IMR-90 (cell line): ENCODE results near the gene MOSPD3. TPM values are rescaled to one million over a fixed set of nuclear protein-coding genes. Genes with fewer than 3 reads are reported as not detected.
A peak's percentile ranks its signal among the peaks of the same experiment; 100 is the strongest.

ENCODE experiments used
- ATAC-seq: fragments of 200-7000 bp; cut with Tn5 transposase; 2 replicates; pipeline ENCODE4 v1.9.1; 2020; ENCODE audit warnings: low read depth, mild to moderate bottlenecking, moderate library complexity
- BruUV-seq: library from RNA; stranded (reverse); fragments of 400-500 nt; replicated peaks from 2 replicates; lab custom pipeline; 2021; lab: Mats Ljungman, UMichigan
- CTCF ChIA-PET: fragments of 300-600 bp; formaldehyde crosslinking; extraction: SDS; loops from one replicate; lab custom pipeline; 2021; ENCODE audit warnings: antibody characterized with exemption; lab: Yijun Ruan, JAX
- POLR2A ChIA-PET: fragments of 300-600 bp; sonication (Branson Sonifier 250); formaldehyde crosslinking; loops from one replicate; lab custom pipeline; 2022; ENCODE audit warnings: antibody characterized with exemption; ENCODE audit not compliant: unreplicated experiment; lab: Charles Lee
- DNase-seq: peaks from one replicate; pipeline ENCODE4 v3.0.0; 2013
- H2AFZ ChIP-seq: replicated peaks from 2 replicates; pipeline ENCODE3; 2013; ENCODE audit warnings: low read length, mild to moderate bottlenecking; ENCODE audit not compliant: poor library complexity
- H2AK5ac ChIP-seq: 2 replicates; pipeline ENCODE4 v1.6.1; 2013; ENCODE audit warnings: low read depth, low read length, inconsistent platforms
- H2AK9ac ChIP-seq: replicated peaks from 2 replicates; pipeline ENCODE3; 2013; ENCODE audit warnings: mild to moderate bottlenecking, low read depth, low read length, moderate library complexity; ENCODE audit not compliant: poor library complexity
- H2BK120ac ChIP-seq: 2 replicates; pipeline ENCODE4 v1.6.1; 2013; ENCODE audit warnings: low read depth, low read length, inconsistent platforms
- H2BK15ac ChIP-seq: 3 replicates; pipeline ENCODE4 v1.6.1; 2013; ENCODE audit warnings: low read depth, low read length, inconsistent platforms
- H2BK20ac ChIP-seq: 2 replicates; pipeline ENCODE4 v1.6.1; 2013; ENCODE audit warnings: low read depth, mild to moderate bottlenecking, inconsistent platforms, low read length, moderate library complexity
- H2BK5ac ChIP-seq: 2 replicates; pipeline ENCODE4 v1.6.1; 2013; ENCODE audit warnings: mild to moderate bottlenecking, low read depth, low read length, inconsistent platforms; ENCODE audit not compliant: poor library complexity, severe bottlenecking
- H3K14ac ChIP-seq: replicated peaks from 2 replicates; pipeline ENCODE4 v1.6.1; 2013; ENCODE audit warnings: low read depth, low read length, inconsistent platforms
- H3K18ac ChIP-seq: 2 replicates; pipeline ENCODE4 v1.6.1; 2013; ENCODE audit warnings: low read depth, low read length, control low read depth
- H3K23ac ChIP-seq: 2 replicates; pipeline ENCODE4 v1.6.1; 2013; ENCODE audit warnings: low read depth, low read length, inconsistent platforms
- H3K27ac ChIP-seq: 2 replicates; pipeline ENCODE4 v1.5.1; 2013; ENCODE audit warnings: mild to moderate bottlenecking, control low read depth, low read length; ENCODE audit not compliant: insufficient read depth
- H3K27me3 ChIP-seq: 2 replicates; pipeline ENCODE4 v1.6.1; 2013; ENCODE audit warnings: low read length; ENCODE audit not compliant: control insufficient read depth, insufficient read depth
- H3K36me3 ChIP-seq: 2 replicates; pipeline ENCODE4 v1.6.1; 2013; ENCODE audit warnings: low read length, mixed read lengths; ENCODE audit not compliant: control insufficient read depth, insufficient read depth
- H3K4ac ChIP-seq: 2 replicates; pipeline ENCODE4 v1.6.1; 2013; ENCODE audit warnings: low read depth, low read length, inconsistent platforms
- H3K4me1 ChIP-seq: 2 replicates; pipeline ENCODE4 v1.6.1; 2013; ENCODE audit warnings: low read length, mixed read lengths; ENCODE audit not compliant: control insufficient read depth, insufficient read depth
- H3K4me2 ChIP-seq: 2 replicates; pipeline ENCODE4 v1.6.1; 2013; ENCODE audit warnings: low read depth, mild to moderate bottlenecking, control low read depth, low read length, moderate library complexity
- H3K4me3 ChIP-seq: 2 replicates; pipeline ENCODE4 v1.5.1; 2013; ENCODE audit warnings: low read depth, mild to moderate bottlenecking, control low read depth, low read length, moderate library complexity; ENCODE audit not compliant: insufficient read depth
- H3K56ac ChIP-seq: 2 replicates; pipeline ENCODE4 v1.6.1; 2013; ENCODE audit warnings: low read length, inconsistent platforms; ENCODE audit not compliant: insufficient read depth; ENCODE audit errors: extremely low read depth
- H3K79me1 ChIP-seq, 2 experiments: 2 replicates each; pipeline ENCODE4 v1.6.1; 2013; ENCODE audit warnings: low read length in 2 of 2, inconsistent platforms in 1 of 2, low read depth in 1 of 2
- H3K9ac ChIP-seq: 2 replicates; pipeline ENCODE4 v1.6.1; 2013; ENCODE audit warnings: low read depth, low read length, control low read depth
- H3K9me1 ChIP-seq: 2 replicates; pipeline ENCODE4 v1.6.1; 2013; ENCODE audit warnings: low read length, inconsistent platforms; ENCODE audit not compliant: insufficient read depth
- H3K9me3 ChIP-seq: 2 replicates; pipeline ENCODE4 v1.6.1; 2013; ENCODE audit warnings: low read length; ENCODE audit not compliant: control insufficient read depth, insufficient read depth
- H4K20me1 ChIP-seq: 2 replicates; pipeline ENCODE4 v1.6.1; 2013; ENCODE audit warnings: low read length, inconsistent platforms; ENCODE audit not compliant: insufficient read depth
- H4K5ac ChIP-seq: 2 replicates; pipeline ENCODE4 v1.6.1; 2013; ENCODE audit warnings: mild to moderate bottlenecking, low read depth, low read length, control low read depth
- H4K8ac ChIP-seq, 2 experiments: 2 replicates each; pipeline ENCODE4 v1.6.1; 2013; ENCODE audit warnings: low read depth in 2 of 2, low read length in 2 of 2, control low read depth in 1 of 2, inconsistent platforms in 1 of 2
- H4K91ac ChIP-seq: 2 replicates; pipeline ENCODE4 v1.6.1; 2013; ENCODE audit warnings: low read depth, low read length, inconsistent platforms; ENCODE audit not compliant: insufficient read depth
- CHD1 ChIP-seq: IDR thresholded peaks from 2 replicates; pipeline ENCODE4 v1.6.1; 2012; ENCODE audit warnings: low read depth, low read length, improper control_type of control experiment
- NFE2L2 ChIP-seq: fragments of 150-350 bp; IDR thresholded peaks from 2 replicates; pipeline ENCODE4 v1.6.1; 2016; ENCODE audit warnings: low read depth, mild to moderate bottlenecking, low read length
- WGBS, 2 experiments: methylation state at CpG; one replicate each; pipeline versions ENCODE4 v1.1.5 to v1.1.7; 2013; ENCODE audit warnings: missing lambda C conversion rate in 2 of 2; ENCODE audit not compliant: insufficient read length in 1 of 2; ENCODE audit errors: extremely low coverage in 2 of 2; 5-methylcytosine and 5-hydroxymethylcytosine counted together
- dilution Hi-C: fragments of 300-500 bp; cut with HindIII; formaldehyde crosslinking; loops from one replicate; pipeline ENCODE4 v1.14.3; 2018; ENCODE audit warnings: low sequenced_read_pairs; ENCODE audit not compliant: unreplicated experiment
- in situ Hi-C: fragments of 300-500 bp; cut with MboI; formaldehyde crosslinking; loops from 3 replicates; pipeline ENCODE4 v1.14.3; 2019; ENCODE audit warnings: low sequenced_read_pairs, inconsistent platforms, mixed read lengths
- intact Hi-C: fragments of 100-400 bp; cut with micrococcal nuclease; formaldehyde crosslinking; loops from 2 replicates; pipeline ENCODE4 v1.10.0; 2022
- polyA plus RNA-seq, 3 experiments: library from polyadenylated mRNA; depleted of rRNA; stranded (reverse); fragments of >200 nt; gene quantifications; 2 replicates each; pipeline ENCODE4 v1.2.3, GENCODE V29; 2012; ENCODE audit warnings: low replicate concordance in 1 of 3
- total RNA-seq: library from RNA; depleted of rRNA; stranded (reverse); fragments of >200 nt; gene quantifications from 2 replicates; pipeline ENCODE4 v1.2.3, GENCODE V29; 2012
- TF ChIP-seq, protein P1 (sequence below): conservative IDR thresholded peaks from 2 replicates; pipeline ENCODE4 v1.5.1; 2012; ENCODE audit warnings: mild to moderate bottlenecking, low read depth, low read length, improper control_type of control experiment

Gene MOSPD3
- total and polyA plus RNA-seq, 2 of the 4 experiments (the other 2 are of a cell fraction): 2.3 to 30.0 TPM

DNA sequence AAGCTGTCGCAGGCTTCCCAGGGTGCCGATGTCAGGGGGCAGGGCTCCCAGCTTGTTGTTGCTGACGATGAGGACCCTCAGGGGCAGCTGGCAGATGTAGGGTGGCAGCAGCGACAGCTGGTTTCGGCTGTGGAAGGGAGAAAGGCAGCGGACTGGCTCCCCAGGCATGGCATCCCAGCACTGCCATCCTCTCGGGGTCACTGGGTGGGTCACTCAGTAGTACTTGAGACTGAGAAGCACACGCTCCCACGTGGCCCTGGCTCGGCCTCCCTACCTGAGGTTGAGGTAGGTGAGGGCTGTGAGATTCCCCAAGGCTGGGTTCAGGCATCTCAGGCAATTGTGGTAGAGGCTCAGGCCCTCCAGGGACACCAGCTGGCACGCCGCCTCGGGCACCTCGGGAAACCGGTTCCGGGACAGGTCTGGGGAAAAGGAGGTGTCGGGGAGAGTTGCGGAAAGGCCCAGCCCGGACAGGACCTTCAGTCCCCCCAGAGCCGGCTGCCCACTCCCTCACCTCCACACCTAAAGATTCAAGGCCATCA, 30.2 kb upstream of the MOSPD3 start:
- Histone ChIP-seq H4K5ac (no peak overlapping the region), H2AFZ (no peak overlapping the region), H3K4ac (no peak overlapping the region), H3K18ac (no peak overlapping the region), H3K9me1 (peaks cover 5% of the 10 kb centered on the region), H3K56ac (no peak overlapping the region), H4K20me1 (peaks cover 39% of the 10 kb centered on the region), H3K4me3 (no peak overlapping the region), H3K27me3 (no peaks in the 10 kb centered on the region), H2AK5ac (no peak overlapping the region), H4K91ac (no peak overlapping the region), H3K9ac (no peak overlapping the region), H4K8ac (no peak overlapping the region), H2BK20ac (no peak overlapping the region), H2AK9ac (no peak overlapping the region), H2BK120ac (no peak overlapping the region), H2BK5ac (no peak overlapping the region), H3K36me3 (peaks cover 50% of the 10 kb centered on the region), H3K14ac (no peak overlapping the region), H3K23ac (peak overlapping the region; percentile 8; the same call in 1 of the 2 replicates), H2BK15ac (no peak overlapping the region), H3K9me3 (no peaks in the 10 kb centered on the region), H3K79me1 (peaks cover 17 to 70% of the 10 kb centered on the region in 2 experiments), H3K27ac (peak overlapping the region; percentile 7; the same call in 1 of the 2 replicates), H3K4me2 (no peak overlapping the region), H3K4me1 (peaks cover 12% of the 10 kb centered on the region)
- WGBS, 2 experiments: 87% methylated on average over 4 of the region's 20 CpGs; no CpG with 5 or more reads in 1 of the 2 experiments
- dilution Hi-C loops (no loop called here), intact Hi-C loops (loop anchor here (10.0 kb wide), 1 partner anchor 253 kb away; no protein-coding TSS in a partner anchor), in situ Hi-C loops (loop anchor here (25.0 kb wide), 1 partner anchor 280 kb away; the partner anchor contains the start of genes SLC12A9 and TRIP6)
- ATAC-seq (no peak), DNase-seq (no peak)
- BruUV-seq: no TSS peak
- CTCF ChIA-PET: no interaction called here
- POLR2A ChIA-PET: interaction anchor here (0.6 kb wide), 1 partner anchor 130 kb away, joined by 4 read pairs; no protein-coding TSS in a partner anchor
- TF ChIP-seq NFE2L2 (no peak), CHD1 (no peak)
- TF ChIP-seq, protein P1, sequence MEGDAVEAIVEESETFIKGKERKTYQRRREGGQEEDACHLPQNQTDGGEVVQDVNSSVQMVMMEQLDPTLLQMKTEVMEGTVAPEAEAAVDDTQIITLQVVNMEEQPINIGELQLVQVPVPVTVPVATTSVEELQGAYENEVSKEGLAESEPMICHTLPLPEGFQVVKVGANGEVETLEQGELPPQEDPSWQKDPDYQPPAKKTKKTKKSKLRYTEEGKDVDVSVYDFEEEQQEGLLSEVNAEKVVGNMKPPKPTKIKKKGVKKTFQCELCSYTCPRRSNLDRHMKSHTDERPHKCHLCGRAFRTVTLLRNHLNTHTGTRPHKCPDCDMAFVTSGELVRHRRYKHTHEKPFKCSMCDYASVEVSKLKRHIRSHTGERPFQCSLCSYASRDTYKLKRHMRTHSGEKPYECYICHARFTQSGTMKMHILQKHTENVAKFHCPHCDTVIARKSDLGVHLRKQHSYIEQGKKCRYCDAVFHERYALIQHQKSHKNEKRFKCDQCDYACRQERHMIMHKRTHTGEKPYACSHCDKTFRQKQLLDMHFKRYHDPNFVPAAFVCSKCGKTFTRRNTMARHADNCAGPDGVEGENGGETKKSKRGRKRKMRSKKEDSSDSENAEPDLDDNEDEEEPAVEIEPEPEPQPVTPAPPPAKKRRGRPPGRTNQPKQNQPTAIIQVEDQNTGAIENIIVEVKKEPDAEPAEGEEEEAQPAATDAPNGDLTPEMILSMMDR: no peak
